22Rv1 (cell line): ENCODE results near the gene WDR62.
"Not testable (repeated sequence)": the region's sequence is repeated elsewhere in the genome, so short reads cannot be mapped to it uniquely, and the experiment has no call there.

Experiments
- H3K27ac ChIP-seq: fragments of 450-650 bp; 2 replicates; pipeline ENCODE4 v1.5.1; 2017
- CTCF ChIP-seq: fragments of 450-650 bp; IDR thresholded peaks from 2 replicates; pipeline ENCODE4 v1.5.1; 2017; ENCODE audit warnings: mild to moderate bottlenecking
- ZFX ChIP-seq: fragments of 450-650 bp; IDR thresholded peaks from 2 replicates; pipeline ENCODE4 v1.6.1; 2017; ENCODE audit warnings: antibody characterized with exemption, borderline replicate concordance

WDR62 gene

GRCh38 chr19:36054119-36054732, 471 bp upstream of the WDR62 start, which contains the start of gene THAP8:
Gene THAP8 (minus strand): TSS chr19:36054285. CDS start chr19:36054217, 68 bp downstream.
- peak within 1 kb of the TSS; percentile 97 for H3K27ac ChIP-seq
- TF ChIP-seq CTCF (peak; percentile 52), ZFX (no peak)

GRCh38 chr19:36058481-36059179, 3.9 kb downstream of the WDR62 start:
- no peak for TF ChIP-seq CTCF
- TF ChIP-seq ZFX, result no peak
- H3K27ac ChIP-seq, result no peak overlapping the region

- no peak overlapping the region for H3K27ac ChIP-seq
- TF ChIP-seq CTCF, result no peak
- TF ChIP-seq ZFX, result no peak
Measured at GRCh38 chr19:36059180-36059910, 4.6 kb downstream of the WDR62 start.

- no peak for TF ChIP-seq ZFX
- peak; percentile 33; the same call in 1 of the 2 replicates for TF ChIP-seq CTCF
- no peak overlapping the region for H3K27ac ChIP-seq
Measured at GRCh38 chr19:36060430-36060829, 5.7 kb downstream of the WDR62 start.

GRCh38 chr19:36061367-36061766, 6.7 kb downstream of the WDR62 start:
- H3K27ac ChIP-seq, result no peak overlapping the region
- no peak for TF ChIP-seq ZFX
- no peak for TF ChIP-seq CTCF

- TF ChIP-seq CTCF (no peak), ZFX (no peak)
- H3K27ac ChIP-seq, result no peak overlapping the region
Measured at GRCh38 chr19:36064826-36065225, 10.1 kb downstream of the WDR62 start.

- H3K27ac ChIP-seq, result no peak overlapping the region
- TF ChIP-seq ZFX, result no peak
- TF ChIP-seq CTCF, result no peak
Measured at GRCh38 chr19:36067681-36068080, 13.0 kb downstream of the WDR62 start.

- H3K27ac ChIP-seq, result not testable (repeated sequence)
Measured at GRCh38 chr19:36068810-36069499, 14.3 kb downstream of the WDR62 start.
